Left lung (tissue), 10 donors: ENCODE results near the gene ENTPD6. TPM values are rescaled to one million over a fixed set of nuclear protein-coding genes. Genes with fewer than 3 reads are reported as not detected.

ENCODE experiments used
- ATAC-seq: fragments of 200-7000 bp; cut with Tn5 transposase; one replicate; pipeline ENCODE4 v1.9.1; 2020; ENCODE audit warnings: moderate library complexity
- DNase-seq, 4 donors: peaks; one replicate each; pipeline ENCODE4 v3.0.0-alpha.2; 2013 to 2020
- H3K27ac ChIP-seq, 2 donors: fragments of 200-600 bp; sonication (generic) in 1 of 2; one replicate each; pipeline versions ENCODE4 v1.5.0 to v1.8.0; 2020 to 2021
- H3K27me3 ChIP-seq, 2 donors: fragments of 200-600 bp; sonication (generic) in 1 of 2; one replicate each; pipeline versions ENCODE4 v1.5.0 to v1.8.0; 2020 to 2021
- H3K36me3 ChIP-seq, 2 donors: fragments of 200-600 bp; sonication (generic) in 1 of 2; one replicate each; pipeline versions ENCODE4 v1.5.0 to v1.8.0; 2020 to 2021
- H3K4me1 ChIP-seq, 2 donors: fragments of 200-600 bp; one replicate each; pipeline ENCODE4 v1.8.0; 2021
- H3K4me3 ChIP-seq, 2 donors: fragments of 200-600 bp; sonication (generic) in 1 of 2; one replicate each; pipeline versions ENCODE4 v1.5.0 to v1.8.0; 2020 to 2021; ENCODE audit warnings: mild to moderate bottlenecking in 1 of 2
- H3K9me3 ChIP-seq, 2 donors: fragments of 200-600 bp; sonication (generic) in 1 of 2; one replicate each; pipeline versions ENCODE4 v1.5.0 to v1.8.0; 2020 to 2021
- intact Hi-C, 2 donors: fragments of 100-400 bp; cut with DNase I; formaldehyde crosslinking; loops; one replicate each; pipeline versions ENCODE4 v1.11.2 to v1.14.2; 2022
- polyA plus RNA-seq, 6 donors: library from polyadenylated mRNA; unstranded; fragments of 120-200 nt; gene quantifications; one replicate each; pipeline ENCODE4 v1.2.1, GENCODE V29; 2013; ENCODE audit not compliant: insufficient read length in 6 of 6
- total RNA-seq, 2 donors: library from RNA; stranded (reverse); fragmentation: NEBNext Ultra II Directional; extraction: Animal tissue kit (Norgen Biotek cat#: 25700); gene quantifications; one replicate each; pipeline ENCODE4 v1.2.1, GENCODE V29; 2021
- TF ChIP-seq, protein P1 (sequence below), 2 donors: fragments of 200-600 bp; sonication (generic) in 1 of 2; IDR thresholded peaks; one replicate each; pipeline versions ENCODE4 v1.5.0 to v1.8.0; 2021; ENCODE audit warnings: antibody characterized with exemption in 2 of 2
- donor health status: DM: no; HTN: yes; CAD: no.
- donor health status: DM: no; HTN: no; CAD: no.

ENTPD6 gene
- total and polyA plus RNA-seq, 8 donors: 40.2 to 76.3 (median 47.8) TPM

DNA sequence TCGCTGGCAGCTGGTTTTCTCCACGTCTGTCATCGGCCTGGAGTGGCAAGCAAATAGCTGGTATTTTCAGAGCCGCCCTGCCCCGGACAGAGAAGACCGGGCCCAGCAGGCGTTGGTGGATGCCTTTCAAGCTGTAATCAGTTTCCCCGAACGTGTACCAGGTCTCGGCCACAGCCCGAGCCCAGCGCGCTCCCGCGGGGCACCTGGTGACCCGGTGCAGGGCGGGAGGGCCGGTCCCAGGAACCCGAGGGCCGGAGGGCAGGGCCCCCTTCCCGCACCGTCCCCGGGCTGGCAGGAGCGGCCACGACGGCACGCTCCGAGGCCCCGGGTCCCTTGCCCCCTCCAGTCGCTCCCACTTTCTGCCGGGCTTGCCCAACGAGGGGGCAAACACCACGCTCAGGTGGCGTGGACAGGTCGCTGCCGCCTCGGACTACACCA, 52.0 kb downstream of the ENTPD6 start:
- H3K36me3 ChIP-seq: no peaks in the 10 kb centered on the region
- ATAC-seq (peak; percentile 78), DNase-seq (peak in 2 of 4 donors; percentile 51 to 84)
- TF ChIP-seq, protein P1, sequence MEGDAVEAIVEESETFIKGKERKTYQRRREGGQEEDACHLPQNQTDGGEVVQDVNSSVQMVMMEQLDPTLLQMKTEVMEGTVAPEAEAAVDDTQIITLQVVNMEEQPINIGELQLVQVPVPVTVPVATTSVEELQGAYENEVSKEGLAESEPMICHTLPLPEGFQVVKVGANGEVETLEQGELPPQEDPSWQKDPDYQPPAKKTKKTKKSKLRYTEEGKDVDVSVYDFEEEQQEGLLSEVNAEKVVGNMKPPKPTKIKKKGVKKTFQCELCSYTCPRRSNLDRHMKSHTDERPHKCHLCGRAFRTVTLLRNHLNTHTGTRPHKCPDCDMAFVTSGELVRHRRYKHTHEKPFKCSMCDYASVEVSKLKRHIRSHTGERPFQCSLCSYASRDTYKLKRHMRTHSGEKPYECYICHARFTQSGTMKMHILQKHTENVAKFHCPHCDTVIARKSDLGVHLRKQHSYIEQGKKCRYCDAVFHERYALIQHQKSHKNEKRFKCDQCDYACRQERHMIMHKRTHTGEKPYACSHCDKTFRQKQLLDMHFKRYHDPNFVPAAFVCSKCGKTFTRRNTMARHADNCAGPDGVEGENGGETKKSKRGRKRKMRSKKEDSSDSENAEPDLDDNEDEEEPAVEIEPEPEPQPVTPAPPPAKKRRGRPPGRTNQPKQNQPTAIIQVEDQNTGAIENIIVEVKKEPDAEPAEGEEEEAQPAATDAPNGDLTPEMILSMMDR (IDR thresholded peaks at IDR 0.05): no peak
- intact Hi-C loops: no loop called here
- H3K9me3 ChIP-seq: no peaks in the 10 kb centered on the region
- peak overlapping the region; percentile 84 to 92 for H3K4me3 ChIP-seq
- H3K27me3 ChIP-seq: no peaks in the 10 kb centered on the region
- H3K4me1 ChIP-seq: peaks cover 6 to 37% of the 10 kb centered on the region in 2 donors
- H3K27ac ChIP-seq: peak overlapping the region; percentile 88

DNA sequence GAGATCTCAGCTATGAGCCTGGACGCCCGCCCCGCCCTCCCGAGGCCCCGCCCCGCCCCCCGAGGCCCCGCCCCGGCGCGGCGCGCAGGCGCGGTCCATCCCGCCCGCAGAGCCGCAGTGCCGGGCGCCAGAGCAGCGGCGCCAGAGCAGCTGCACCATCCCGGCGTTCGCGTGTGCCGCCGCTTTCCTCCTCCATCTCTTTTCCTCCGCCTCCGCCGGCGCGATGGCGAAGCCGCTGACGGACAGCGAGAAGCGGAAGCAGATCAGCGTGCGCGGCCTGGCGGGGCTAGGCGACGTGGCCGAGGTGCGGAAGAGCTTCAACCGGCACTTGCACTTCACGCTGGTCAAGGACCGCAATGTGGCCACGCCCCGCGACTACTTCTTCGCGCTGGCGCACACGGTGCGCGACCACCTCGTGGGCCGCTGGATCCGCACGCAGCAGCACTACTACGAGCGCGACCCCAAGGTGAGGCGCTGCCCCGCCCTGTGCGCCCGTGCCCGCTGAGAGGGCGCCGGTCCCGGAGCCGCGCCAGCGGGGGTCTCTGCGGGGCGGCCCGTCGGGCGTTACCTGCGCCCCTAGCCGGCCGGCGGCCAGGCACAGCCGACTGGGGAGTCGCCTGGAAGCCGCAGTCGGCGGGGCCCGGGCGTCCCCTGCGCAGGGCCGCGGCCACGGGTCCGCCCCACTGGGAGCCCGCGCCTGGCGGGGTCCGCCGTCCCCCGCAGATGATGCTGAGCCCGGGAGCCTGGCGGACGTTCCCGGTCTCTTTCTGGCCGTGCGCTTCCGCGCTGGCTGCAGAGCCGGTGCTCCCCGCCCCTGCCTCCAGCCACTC, 52.7 kb downstream of the ENTPD6 start, which contains the start of gene PYGB:
TSS of gene PYGB (plus strand) at position 130 of the 830 bp plus-strand sequence. CDS start at position 224, 94 bp downstream.
- Histone ChIP-seq H3K4me3 (peak within 1 kb of the TSS; percentile 84 to 92), H3K4me1 (peaks cover 6 to 43% of the 10 kb centered on the region in 2 donors), H3K9me3 (no peaks in the 10 kb centered on the region), H3K27me3 (no peaks in the 10 kb centered on the region), H3K36me3 (no peaks in the 10 kb centered on the region), H3K27ac (peak within 1 kb of the TSS; percentile 88)
- intact Hi-C loops: no loop called here
- ATAC-seq (peak; percentile 94), DNase-seq (peak; percentile 82 to 95 (median 84))
- TF ChIP-seq, protein P1 (IDR thresholded peaks at IDR 0.05): no peak

DNA sequence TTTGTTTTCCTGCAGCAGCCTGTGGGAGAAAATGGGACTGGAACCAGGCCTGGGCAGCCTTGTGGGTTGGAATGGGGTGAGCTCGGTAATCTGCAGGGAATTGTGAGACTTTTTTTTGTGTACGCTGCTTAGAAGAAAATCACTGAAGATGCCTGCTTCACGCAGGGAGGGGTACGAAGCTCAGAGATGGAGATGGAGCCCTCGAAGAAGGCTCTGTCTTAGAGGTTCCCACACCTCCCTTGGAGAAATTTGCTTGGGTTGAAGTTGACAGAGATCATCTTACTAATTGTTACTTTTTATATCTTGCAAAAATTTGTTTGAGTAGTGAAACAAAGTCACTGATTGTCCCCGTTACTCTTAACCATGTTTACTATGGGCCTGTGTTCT, 53.3 kb downstream of the ENTPD6 start:
- no peak for ATAC-seq
- intact Hi-C loops: no loop called here
- Histone ChIP-seq H3K27me3 (no peaks in the 10 kb centered on the region), H3K4me3 (peak overlapping the region; percentile 84 to 92), H3K4me1 (peaks cover 6 to 48% of the 10 kb centered on the region in 2 donors), H3K36me3 (no peaks in the 10 kb centered on the region), H3K9me3 (no peaks in the 10 kb centered on the region), H3K27ac (peak overlapping the region; percentile 88)
- DNase-seq: no peak
- TF ChIP-seq, protein P1 (IDR thresholded peaks at IDR 0.05): no peak

DNA sequence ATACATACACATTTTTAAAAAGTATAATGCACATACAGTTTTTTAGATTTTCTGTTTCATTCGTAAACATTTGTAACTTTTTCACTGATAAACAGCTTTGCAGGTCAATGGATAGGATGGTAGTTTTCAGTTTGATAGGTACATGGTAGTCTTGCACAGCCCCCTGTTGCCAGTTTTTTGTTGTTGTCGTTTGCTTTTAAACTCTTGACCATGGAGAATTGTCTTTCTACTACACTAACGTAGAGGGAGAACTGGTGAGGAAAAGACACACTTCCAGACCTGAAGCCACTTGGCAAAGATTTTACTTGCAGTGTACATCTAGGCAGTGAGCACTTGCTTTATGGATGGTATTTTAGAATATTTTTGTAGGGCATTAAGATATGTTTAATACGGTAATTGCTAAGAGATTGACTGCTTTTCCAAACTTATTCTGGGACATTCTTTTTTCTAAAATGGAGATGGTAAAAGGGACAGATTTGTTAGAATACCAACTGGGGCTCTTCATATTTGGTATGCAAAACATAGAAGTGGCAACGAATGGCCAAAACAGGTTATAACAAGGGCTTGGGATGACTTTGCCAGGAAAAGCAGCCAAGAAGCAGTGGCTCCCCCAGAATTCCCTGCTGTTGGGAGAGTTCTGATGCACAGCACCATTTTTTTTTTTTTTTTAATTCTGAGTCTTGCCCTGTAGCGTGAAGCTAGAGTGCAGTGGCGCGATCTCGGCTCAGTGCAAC, 53.9 kb downstream of the ENTPD6 start:
- no peaks in the 10 kb centered on the region for H3K27me3 ChIP-seq
- ATAC-seq (no peak), DNase-seq (no peak)
- H3K27ac ChIP-seq: no peak overlapping the region
- no peaks in the 10 kb centered on the region for H3K36me3 ChIP-seq
- TF ChIP-seq, protein P1 (IDR thresholded peaks at IDR 0.05): no peak
- intact Hi-C loops: no loop called here
- peaks cover 6 to 51% of the 10 kb centered on the region in 2 donors for H3K4me1 ChIP-seq
- H3K4me3 ChIP-seq: peak overlapping the region; percentile 84 to 92
- no peaks in the 10 kb centered on the region for H3K9me3 ChIP-seq

DNA sequence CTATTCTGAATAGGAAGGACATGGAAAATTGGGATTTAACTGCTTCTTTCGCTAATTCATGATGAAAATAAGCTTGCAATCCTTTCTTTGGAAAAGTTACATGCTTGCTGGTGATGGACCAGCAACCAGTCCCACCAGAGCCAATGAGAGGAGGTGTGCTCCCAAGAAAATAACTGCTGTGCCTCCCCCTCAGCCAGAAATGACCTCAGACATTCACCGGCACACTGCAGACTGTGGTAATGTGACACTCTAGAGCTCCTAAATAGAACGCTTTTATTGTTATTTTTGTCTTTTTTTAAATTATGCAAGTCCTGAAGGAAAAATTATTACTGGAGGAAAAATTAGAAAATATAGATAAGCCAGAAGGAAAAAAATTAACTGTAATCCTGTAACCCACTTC, 55.0 kb downstream of the ENTPD6 start:
- DNase-seq: no peak
- no peak for ATAC-seq
- intact Hi-C loops: no loop called here
- TF ChIP-seq, protein P1 (IDR thresholded peaks at IDR 0.05): no peak
- Histone ChIP-seq H3K4me1 (peaks cover 6 to 62% of the 10 kb centered on the region in 2 donors), H3K27ac (no peak overlapping the region), H3K27me3 (no peaks in the 10 kb centered on the region), H3K4me3 (no peak overlapping the region), H3K36me3 (no peaks in the 10 kb centered on the region), H3K9me3 (no peaks in the 10 kb centered on the region)
